ENCODE data around the gene LRMDA. TPM values are rescaled to one million over a fixed set of nuclear protein-coding genes. Genes with fewer than 3 reads are reported as not detected.

LRMDA gene
- total RNA-seq, 2 experiments from 2014 or later, result not detected

GRCh38 chr10:75876710-75877109 is 445.3 kb downstream of the LRMDA start:
- Histone ChIP-seq H3K36me3 (ENCODE audit: insufficient read depth, low read length) (no peaks in the 10 kb centered on the region), H3K27ac (ENCODE audit: low read depth in 1 of 2, low read length in 2 of 2) (no peak overlapping the region), H3K9me3 (ENCODE audit: control insufficient read depth in 1 of 2, insufficient read depth in 1 of 2, low read length in 2 of 2) (no peaks in the 10 kb centered on the region), H3K27me3 (ENCODE audit: control insufficient read depth in 1 of 2, insufficient read depth in 2 of 2, low read length in 2 of 2) (no peaks in the 10 kb centered on the region), H3K4me1 (ENCODE audit: insufficient read depth, low read length) (no peaks in the 10 kb centered on the region), H3K4me3 (ENCODE audit: low read length) (no peak overlapping the region)
- Mint-ChIP-seq H3K36me3 (ENCODE audit: low read depth) (no peaks in the 10 kb centered on the region), H3K27ac (no peak overlapping the region), H3K4me3 (no peak overlapping the region), H3K9me3 (peaks cover under 1% of the 10 kb centered on the region), H3K27me3 (peaks cover 6% of the 10 kb centered on the region), H3K4me1 (ENCODE audit: low read depth) (no peaks in the 10 kb centered on the region)
- no peak for TF ChIP-seq CTCF (IDR thresholded peaks at IDR 0.05)
- ChIA-PET CTCF (no interaction called here), POLR2A (no interaction called here)
- intact Hi-C loops (cut with DNase I, micrococcal nuclease), result no loop called here
- DNase-seq (no peak), ATAC-seq (ENCODE audit: poor library complexity) (no peak)

DNA sequence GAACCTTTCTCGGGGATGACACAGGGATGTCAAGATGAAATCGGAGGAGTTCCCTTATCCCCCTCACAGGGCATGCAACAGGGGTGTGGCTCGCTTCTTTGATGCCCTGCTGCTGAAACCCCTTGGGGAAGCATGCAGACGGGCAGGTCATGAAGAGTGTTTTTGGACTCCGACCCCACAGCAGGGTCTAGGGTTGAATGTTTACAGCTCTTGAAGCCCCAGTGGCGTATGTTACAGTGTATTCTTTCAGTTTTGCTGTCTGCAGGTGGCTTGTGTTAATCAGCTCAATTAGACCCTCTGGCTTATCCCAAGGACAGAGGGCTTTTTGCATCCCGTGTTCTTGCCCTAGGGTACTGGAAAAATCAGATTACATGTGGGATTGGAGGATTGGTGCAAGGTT is 446.5 kb downstream of the LRMDA start:
- intact Hi-C loops (cut with DNase I, micrococcal nuclease), result no loop called here
- no peaks in the 10 kb centered on the region for H3K4me1 Mint-ChIP-seq (ENCODE audit: low read depth)
- H3K27ac Mint-ChIP-seq, result no peak overlapping the region
- H3K9me3 Mint-ChIP-seq, result peaks cover 2% of the 10 kb centered on the region
- Histone ChIP-seq H3K27me3 (ENCODE audit: control insufficient read depth in 1 of 2, insufficient read depth in 2 of 2, low read length in 2 of 2) (no peaks in the 10 kb centered on the region), H3K4me1 (ENCODE audit: insufficient read depth, low read length) (no peaks in the 10 kb centered on the region), H3K9me3 (ENCODE audit: control insufficient read depth in 1 of 2, insufficient read depth in 1 of 2, low read length in 2 of 2) (no peaks in the 10 kb centered on the region), H3K27ac (ENCODE audit: low read depth in 1 of 2, low read length in 2 of 2) (no peak overlapping the region), H3K4me3 (ENCODE audit: low read length) (no peak overlapping the region), H3K36me3 (ENCODE audit: insufficient read depth, low read length) (no peaks in the 10 kb centered on the region)
- no peak for TF ChIP-seq CTCF (IDR thresholded peaks at IDR 0.05)
- ATAC-seq (ENCODE audit: poor library complexity), result no peak
- ChIA-PET CTCF (no interaction called here), POLR2A (no interaction called here)
- DNase-seq, result no peak
- peaks cover 4% of the 10 kb centered on the region for H3K27me3 Mint-ChIP-seq
- H3K4me3 Mint-ChIP-seq, result no peak overlapping the region
- no peaks in the 10 kb centered on the region for H3K36me3 Mint-ChIP-seq (ENCODE audit: low read depth)

DNA sequence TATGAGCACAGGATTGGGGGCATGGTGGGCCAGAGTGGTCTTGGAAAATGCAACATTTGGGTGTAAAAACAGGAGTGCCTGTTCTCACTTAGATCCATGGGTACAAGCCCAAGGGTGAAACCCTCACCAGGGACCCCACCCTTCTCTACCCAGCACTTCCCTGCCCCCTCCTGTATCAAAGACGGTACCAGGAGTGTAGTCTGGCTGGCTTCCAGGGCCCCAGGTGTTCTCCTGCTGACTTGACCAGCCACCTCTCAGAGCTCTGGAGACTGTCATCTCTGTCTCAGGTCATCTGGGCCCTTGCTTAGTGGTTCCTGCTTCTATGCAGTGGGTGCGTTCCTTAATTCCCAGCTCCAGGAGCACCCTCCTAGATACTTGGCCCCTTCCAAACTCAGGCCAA is 447.2 kb downstream of the LRMDA start:
- ChIA-PET CTCF (no interaction called here), POLR2A (no interaction called here)
- Histone ChIP-seq H3K4me3 (ENCODE audit: low read length) (no peak overlapping the region), H3K27ac (ENCODE audit: low read depth in 1 of 2, low read length in 2 of 2) (no peak overlapping the region), H3K9me3 (ENCODE audit: control insufficient read depth in 1 of 2, insufficient read depth in 1 of 2, low read length in 2 of 2) (no peaks in the 10 kb centered on the region), H3K27me3 (ENCODE audit: control insufficient read depth in 1 of 2, insufficient read depth in 2 of 2, low read length in 2 of 2) (no peaks in the 10 kb centered on the region), H3K36me3 (ENCODE audit: insufficient read depth, low read length) (no peaks in the 10 kb centered on the region), H3K4me1 (ENCODE audit: insufficient read depth, low read length) (no peaks in the 10 kb centered on the region)
- peaks cover 4% of the 10 kb centered on the region for H3K27me3 Mint-ChIP-seq
- no peak overlapping the region for H3K27ac Mint-ChIP-seq
- no peaks in the 10 kb centered on the region for H3K4me1 Mint-ChIP-seq (ENCODE audit: low read depth)
- no peak for TF ChIP-seq CTCF (IDR thresholded peaks at IDR 0.05)
- H3K36me3 Mint-ChIP-seq (ENCODE audit: low read depth), result no peaks in the 10 kb centered on the region
- intact Hi-C loops (cut with DNase I, micrococcal nuclease), result no loop called here
- no peak overlapping the region for H3K4me3 Mint-ChIP-seq
- no peak for ATAC-seq (ENCODE audit: poor library complexity)
- DNase-seq, result no peak
- H3K9me3 Mint-ChIP-seq, result peaks cover 2% of the 10 kb centered on the region
